ENCODE data around the gene DST.

Gene DST

GRCh38 chr6:56683882-56684281 is 41.2 kb upstream of the DST start:
- POLR2A ChIA-PET (ENCODE audit: low non-redundant PET), result no interaction called here
- H3K27ac ChIP-seq, result no peak overlapping the region
- CTCF ChIA-PET, result interaction anchor here (0.6 kb wide), 1 partner anchor 112 kb away, joined by 3 read pairs; no protein-coding TSS in a partner anchor
- DNase-seq (ENCODE audit: low spot score), result peak; percentile 80
- TF ChIP-seq CTCF (conservative IDR thresholded peaks at IDR 0.05; ENCODE audit: low read depth), result no peak

DNA sequence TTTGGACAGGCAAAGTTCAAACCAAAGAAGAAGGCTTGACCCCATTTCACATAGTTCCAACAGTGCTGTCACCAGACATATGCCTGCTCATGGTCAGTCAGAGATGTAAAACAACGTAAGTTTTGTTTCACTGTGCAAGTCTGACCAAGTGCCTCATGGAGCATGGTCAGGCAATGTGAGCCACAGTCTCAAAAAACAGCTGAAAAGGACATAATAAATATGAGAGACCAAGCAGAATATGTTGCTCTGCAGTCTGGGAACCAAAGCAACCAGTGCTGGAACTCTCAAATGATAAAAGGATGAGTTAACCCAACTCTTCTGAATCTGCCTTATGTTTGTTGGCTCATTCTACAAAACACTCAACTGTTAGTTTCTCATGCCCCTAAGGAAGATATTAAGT is 39.9 kb upstream of the DST start:
- no peak overlapping the region for H3K27ac ChIP-seq
- ChIA-PET POLR2A (ENCODE audit: low non-redundant PET) (no interaction called here), CTCF (no interaction called here)
- DNase-seq (ENCODE audit: low spot score), result no peak
- no peak for TF ChIP-seq CTCF (conservative IDR thresholded peaks at IDR 0.05; ENCODE audit: low read depth)

- H3K27ac ChIP-seq, result no peak overlapping the region
- CTCF ChIA-PET, result no interaction called here
- no peak for TF ChIP-seq CTCF (conservative IDR thresholded peaks at IDR 0.05; ENCODE audit: low read depth)
Measured at GRCh38 chr6:56677559-56677958, 34.9 kb upstream of the DST start.

GRCh38 chr6:56671651-56672461 is 29.2 kb upstream of the DST start:
- POLR2A ChIA-PET (ENCODE audit: low non-redundant PET), result no interaction called here
- TF ChIP-seq CTCF (conservative IDR thresholded peaks at IDR 0.05; ENCODE audit: low read depth), result no peak
- 0 out of 2 replicates have a peak overlapping the region, but pooled peaks have one; percentile 45 for H3K27ac ChIP-seq
- DNase-seq (ENCODE audit: low spot score), result no peak
- CTCF ChIA-PET, result interaction anchor here (0.8 kb wide), 2 partner anchors 132 to 198 kb away, joined by 3 read pairs; no protein-coding TSS in a partner anchor

More at GRCh38 chr6:56677559-56677958, 34.9 kb upstream of the DST start:
- DNase-seq (ENCODE audit: low spot score), result no peak
- POLR2A ChIA-PET (ENCODE audit: low non-redundant PET), result no interaction called here

- no peak for DNase-seq (ENCODE audit: low spot score)
- POLR2A ChIA-PET (ENCODE audit: low non-redundant PET), result no interaction called here
- CTCF ChIA-PET, result interaction anchor here (0.7 to 1.4 kb wide), 3 partner anchors 34 to 132 kb away, joined by 3 to 5 read pairs (median 3); no protein-coding TSS in a partner anchor
- peak; percentile 54 for TF ChIP-seq CTCF (conservative IDR thresholded peaks at IDR 0.05; ENCODE audit: low read depth)
- H3K27ac ChIP-seq, result no peak overlapping the region
Measured at GRCh38 chr6:56671160-56671559, 28.5 kb upstream of the DST start.

GRCh38 chr6:56669041-56669440 is 26.4 kb upstream of the DST start:
- POLR2A ChIA-PET (ENCODE audit: low non-redundant PET), result no interaction called here
- DNase-seq (ENCODE audit: low spot score), result no peak
- no peak overlapping the region; the same call in 1 of the 2 replicates for H3K27ac ChIP-seq
- CTCF ChIA-PET, result interaction anchor here (0.7 kb wide), 1 partner anchor 24 kb away, joined by 3 read pairs; no protein-coding TSS in a partner anchor
- no peak for TF ChIP-seq CTCF (conservative IDR thresholded peaks at IDR 0.05; ENCODE audit: low read depth)
